ENCODE measurements around the gene GP9. TPM values are rescaled to one million over a fixed set of nuclear protein-coding genes. Genes with fewer than 3 reads are reported as not detected.

The GP9 gene
- total and polyA plus RNA-seq, 9 of the 15 experiments (the other 6 are each of a cell fraction or from before 2014, with no cell fraction given), result not detected

DNA sequence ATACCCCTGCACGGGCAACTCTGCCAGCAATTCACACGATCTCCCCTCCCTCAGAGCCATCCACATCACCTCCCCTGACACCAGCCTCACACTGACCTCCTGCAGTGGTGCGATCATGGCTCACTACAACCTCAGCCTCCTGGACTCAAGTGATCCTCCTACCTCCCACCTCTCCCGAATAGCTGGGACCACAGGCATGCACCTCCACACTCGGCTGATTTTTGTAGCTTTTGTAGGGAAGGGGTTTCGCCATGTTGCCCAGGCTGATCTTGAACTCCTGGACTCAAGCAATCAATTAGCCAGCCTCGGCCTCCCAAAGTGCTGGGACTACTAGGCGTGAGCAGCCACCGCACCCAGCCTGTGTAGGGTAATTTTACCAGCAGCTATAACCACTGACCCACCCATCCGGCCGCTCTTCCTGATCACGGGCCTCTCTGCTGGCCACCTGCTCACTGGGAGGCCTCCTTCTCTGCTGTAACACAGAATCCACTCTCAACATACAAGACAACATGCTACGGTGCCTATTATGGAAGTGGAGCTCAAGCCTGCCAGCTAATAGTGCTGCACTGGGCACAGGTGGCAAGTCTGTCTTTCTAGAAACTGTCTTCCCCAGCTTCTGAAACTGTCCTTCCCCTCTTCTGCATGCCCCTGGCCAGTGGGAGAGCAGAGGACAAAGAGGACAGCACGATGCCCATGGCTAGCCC is 4.6 kb downstream of the GP9 start:
- DNase-seq (ENCODE audit: extremely low read depth in 1 of 4, low spot score in 3 of 4) (no peak), FAIRE-seq (no peak), ATAC-seq (no peak)
- Histone ChIP-seq H3K4me3 (no peak overlapping the region), H3K36me3 (ENCODE audit: control insufficient read depth, insufficient read depth, low read length) (no peaks in the 10 kb centered on the region), H2AFZ (ENCODE audit: low read depth, low read length) (no peak overlapping the region), H3K4me1 (replicated peaks in 1 of 2; ENCODE audit: control insufficient read depth in 2 of 2, insufficient read depth in 2 of 2, low read length in 2 of 2) (peaks cover 0 to 14% of the 10 kb centered on the region in 2 experiments; a peak in 3 of 5 replicates), H3K27me3 (ENCODE audit: control insufficient read depth in 2 of 2, insufficient read depth in 2 of 2, low read length in 2 of 2) (no peaks in the 10 kb centered on the region), H3K9ac (ENCODE audit: insufficient read depth in 1 of 2, low read depth in 2 of 2, low read length in 2 of 2) (no peak overlapping the region), H3K79me2 (ENCODE audit: control insufficient read depth, insufficient read depth, low read length) (no peaks in the 10 kb centered on the region), H3K27ac (ENCODE audit: extremely low read depth, low read depth, low read length) (no peak overlapping the region), H3K4me2 (ENCODE audit: insufficient read depth, low read length) (no peak overlapping the region), H4K20me1 (replicated peaks; ENCODE audit: control insufficient read depth, insufficient read depth, low read length) (no peaks in the 10 kb centered on the region), H3K9me1 (ENCODE audit: control insufficient read depth, insufficient read depth, low read length) (no peaks in the 10 kb centered on the region), H3K9me3 (replicated peaks; ENCODE audit: control insufficient read depth, insufficient read depth, low read depth, low read length) (no peaks in the 10 kb centered on the region)
- 44% methylated on average over 11 of the region's 14 CpGs for WGBS (ENCODE audit: insufficient coverage, low coverage, missing lambda C conversion rate)
- ChIA-PET POLR2A (no interaction called here), CTCF (ENCODE audit: low intra/inter-chr PET ratio) (no interaction called here)
- TF ChIP-seq NCOA1 (IDR thresholded peaks at IDR 0.05; ENCODE audit: low read depth) (no peak), RFX1 (IDR thresholded peaks at IDR 0.05) (no peak), SIX5 (IDR thresholded peaks at IDR 0.05; ENCODE audit: borderline replicate concordance in 1 of 2, insufficient read depth in 1 of 2, low read depth in 1 of 2, low read length in 2 of 2) (no peak), BDP1 (IDR thresholded peaks at IDR 0.05; ENCODE audit: insufficient read depth, insufficient read length) (no peak), SAFB (IDR thresholded peaks at IDR 0.05; ENCODE audit: borderline replicate concordance, low read depth, low read length) (no peak), NR0B1 (IDR thresholded peaks at IDR 0.05; ENCODE audit: partially characterized antibody) (no peak), NFATC3 (IDR thresholded peaks at IDR 0.05) (no peak), CLOCK (CRISPR knock-in tag; IDR thresholded peaks at IDR 0.05; ENCODE audit: borderline replicate concordance) (no peak), SRSF1 (IDR thresholded peaks at IDR 0.05; ENCODE audit: low read depth, low read length) (no peak), ZFP30 (CRISPR knock-in tag; IDR thresholded peaks at IDR 0.05; ENCODE audit: borderline replicate concordance) (no peak), BCOR (IDR thresholded peaks at IDR 0.05) (no peak), E2F3 (CRISPR knock-in tag; IDR thresholded peaks at IDR 0.05) (no peak)
- TF ChIP-seq, protein P1, sequence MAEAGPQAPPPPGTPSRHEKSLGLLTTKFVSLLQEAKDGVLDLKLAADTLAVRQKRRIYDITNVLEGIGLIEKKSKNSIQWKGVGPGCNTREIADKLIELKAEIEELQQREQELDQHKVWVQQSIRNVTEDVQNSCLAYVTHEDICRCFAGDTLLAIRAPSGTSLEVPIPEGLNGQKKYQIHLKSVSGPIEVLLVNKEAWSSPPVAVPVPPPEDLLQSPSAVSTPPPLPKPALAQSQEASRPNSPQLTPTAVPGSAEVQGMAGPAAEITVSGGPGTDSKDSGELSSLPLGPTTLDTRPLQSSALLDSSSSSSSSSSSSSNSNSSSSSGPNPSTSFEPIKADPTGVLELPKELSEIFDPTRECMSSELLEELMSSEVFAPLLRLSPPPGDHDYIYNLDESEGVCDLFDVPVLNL (CRISPR knock-in tag; IDR thresholded peaks at IDR 0.05; ENCODE audit: low read depth), result no peak
- TF ChIP-seq, protein P2, sequence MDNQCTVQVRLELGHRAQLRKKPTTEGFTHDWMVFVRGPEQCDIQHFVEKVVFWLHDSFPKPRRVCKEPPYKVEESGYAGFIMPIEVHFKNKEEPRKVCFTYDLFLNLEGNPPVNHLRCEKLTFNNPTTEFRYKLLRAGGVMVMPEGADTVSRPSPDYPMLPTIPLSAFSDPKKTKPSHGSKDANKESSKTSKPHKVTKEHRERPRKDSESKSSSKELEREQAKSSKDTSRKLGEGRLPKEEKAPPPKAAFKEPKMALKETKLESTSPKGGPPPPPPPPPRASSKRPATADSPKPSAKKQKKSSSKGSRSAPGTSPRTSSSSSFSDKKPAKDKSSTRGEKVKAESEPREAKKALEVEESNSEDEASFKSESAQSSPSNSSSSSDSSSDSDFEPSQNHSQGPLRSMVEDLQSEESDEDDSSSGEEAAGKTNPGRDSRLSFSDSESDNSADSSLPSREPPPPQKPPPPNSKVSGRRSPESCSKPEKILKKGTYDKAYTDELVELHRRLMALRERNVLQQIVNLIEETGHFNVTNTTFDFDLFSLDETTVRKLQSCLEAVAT (IDR thresholded peaks at IDR 0.05), result no peak
- in situ Hi-C loops (cut with MboI) (no loop called here), intact Hi-C loops (cut with micrococcal nuclease) (no loop called here)
- no TSS peak for BruUV-seq (replicated peaks)
